HG02970 (cell line): Measurements from ENCODE around the gene MLC1.

Source experiments
- ATAC-seq: cut with Tn5 transposase; IDR thresholded peaks from one replicate; pipeline ENCODE4 v1.9.1; 2021; ENCODE audit warnings: mild to moderate bottlenecking, moderate library complexity, moderate number of reproducible peaks; ENCODE audit not compliant: unreplicated experiment, low FRiP score

The MLC1 gene

GRCh38 chr22:50040717-50041116, 44.5 kb downstream of the MLC1 start:
- no peak for ATAC-seq

GRCh38 chr22:50039669-50040443, 45.4 kb downstream of the MLC1 start:
- no peak for ATAC-seq

GRCh38 chr22:50035976-50036724, 49.1 kb downstream of the MLC1 start:
- ATAC-seq: no peak

- ATAC-seq: no peak
Measured at GRCh38 chr22:50035131-50035881, 49.9 kb downstream of the MLC1 start.

- ATAC-seq: no peak
Measured at GRCh38 chr22:50034126-50035081, 50.8 kb downstream of the MLC1 start.

- no peak for ATAC-seq
Measured at GRCh38 chr22:50032941-50033601, 52.2 kb downstream of the MLC1 start.

GRCh38 chr22:50032109-50032871, 52.9 kb downstream of the MLC1 start:
- no peak for ATAC-seq

GRCh38 chr22:50031189-50032091, 53.8 kb downstream of the MLC1 start:
- no peak for ATAC-seq

GRCh38 chr22:50030297-50031188, 54.7 kb downstream of the MLC1 start:
- no peak for ATAC-seq

GRCh38 chr22:50027639-50028537, 57.3 kb downstream of the MLC1 start:
- no peak for ATAC-seq

- no peak for ATAC-seq
Measured at GRCh38 chr22:50025993-50026392, 59.2 kb downstream of the MLC1 start.

GRCh38 chr22:50022171-50022819, 62.9 kb downstream of the MLC1 start:
- ATAC-seq: no peak

GRCh38 chr22:50020606-50021005, 64.6 kb downstream of the MLC1 start:
- no peak for ATAC-seq

- ATAC-seq: no peak
Measured at GRCh38 chr22:50019316-50019715, 65.9 kb downstream of the MLC1 start.

- ATAC-seq: no peak
Measured at GRCh38 chr22:50018608-50019285, 66.5 kb downstream of the MLC1 start.
